HepG2 (cell line): ENCODE measurements around the gene FAM174B. TPM values are rescaled to one million over a fixed set of nuclear protein-coding genes. Genes with fewer than 3 reads are reported as not detected.

Experiments used
- ATAC-seq: fragments of 200-7000 bp; cut with Tn5 transposase; 3 replicates; pipeline ENCODE4 v1.9.1; 2020; ENCODE audit warnings: mild to moderate bottlenecking, moderate library complexity
- BruUV-seq: library from RNA; stranded (reverse); fragments of 400-500 nt; replicated peaks from 2 replicates; lab custom pipeline; 2021; lab: Mats Ljungman, UMichigan
- CTCF ChIA-PET: fragments of 300-600 bp; formaldehyde crosslinking; extraction: SDS; loops from one replicate; lab custom pipeline; 2021; ENCODE audit warnings: low total read pairs, inconsistent platforms, low intra/inter-chr PET ratio; lab: Yijun Ruan, JAX
- POLR2A ChIA-PET: fragments of 350-600 bp; sonication (Branson Sonifier 250); formaldehyde crosslinking; loops from one replicate; lab custom pipeline; 2020; ENCODE audit warnings: antibody characterized with exemption, inconsistent platforms; lab: Yijun Ruan, JAX
- DNase-seq: peaks from one replicate; pipeline ENCODE4 v3.0.0-alpha.2; 2015; ENCODE audit warnings: low spot score
- FAIRE-seq: peaks from 3 replicates; lab custom pipeline; 2011; peaks lifted over from hg19 to GRCh38; lab: Jason Lieb, UNC
- H2AFZ ChIP-seq: one replicate; pipeline ENCODE4 v1.6.1; 2011; ENCODE audit warnings: low read length, inconsistent platforms
- H3K27ac ChIP-seq: fragments of 300-600 bp; 3 replicates; pipeline ENCODE4 v1.8.0; 2011; ENCODE audit warnings: mixed run types, mild to moderate bottlenecking, mixed read lengths, low read length, inconsistent platforms; ENCODE audit not compliant: insufficient read depth; ENCODE audit errors: extremely low read length
- H3K27me3 ChIP-seq, 2 experiments: fragments of 200-600 bp in 1 of 2; 2 replicates in 1 of 2; 3 replicates in 1 of 2; pipeline versions ENCODE4 v1.6.0 to v1.8.0; 2011; ENCODE audit warnings: low read length in 2 of 2, mild to moderate bottlenecking in 2 of 2, moderate library complexity in 2 of 2, inconsistent platforms in 1 of 2; ENCODE audit not compliant: insufficient read depth in 2 of 2, control insufficient read depth in 1 of 2
- H3K36me3 ChIP-seq, 2 experiments: fragments of 200-600 bp in 1 of 2; replicated peaks in 1 of 2; 2 replicates in 1 of 2; 3 replicates in 1 of 2; pipeline versions ENCODE4 v1.5.1 to v1.8.0; 2011; ENCODE audit warnings: low read length in 2 of 2, inconsistent platforms in 1 of 2; ENCODE audit not compliant: insufficient read depth in 2 of 2, control insufficient read depth in 1 of 2
- H3K4me1 ChIP-seq: 2 replicates; pipeline ENCODE4 v1.5.1; 2012; ENCODE audit warnings: low read length, inconsistent platforms; ENCODE audit not compliant: insufficient read depth
- H3K4me2 ChIP-seq: 2 replicates; pipeline ENCODE4 v1.6.0; 2011; ENCODE audit warnings: low read depth, low read length, inconsistent platforms
- H3K4me3 ChIP-seq, 3 experiments: fragments of 200-600 bp in 1 of 3; sonication (generic), shearing (Covaris generic) in 1 of 3; replicated peaks in 1 of 3; 2 replicates each; pipeline ENCODE4 v1.5.1; 2011 to 2016; ENCODE audit warnings: low read length in 3 of 3, inconsistent platforms in 2 of 3, low read depth in 2 of 3, mild to moderate bottlenecking in 2 of 3, control low read depth in 1 of 3, mixed read lengths in 1 of 3; ENCODE audit not compliant: insufficient read depth in 1 of 3
- H3K79me2 ChIP-seq: one replicate; pipeline ENCODE4 v1.6.1; 2011; ENCODE audit warnings: low read length, inconsistent platforms; ENCODE audit not compliant: insufficient read depth
- H3K9ac ChIP-seq: 2 replicates; pipeline ENCODE4 v1.6.0; 2011; ENCODE audit warnings: mild to moderate bottlenecking, low read depth, low read length, inconsistent platforms; ENCODE audit not compliant: insufficient read depth
- H3K9me3 ChIP-seq: 2 replicates; pipeline ENCODE4 v1.5.1; 2012; ENCODE audit warnings: mild to moderate bottlenecking, low read length
- H4K20me1 ChIP-seq: 2 replicates; pipeline ENCODE4 v1.6.0; 2011; ENCODE audit warnings: inconsistent platforms, mild to moderate bottlenecking, low read length, moderate library complexity; ENCODE audit not compliant: insufficient read depth
- SMAD9 ChIP-seq: sonication (generic); formaldehyde crosslinking; IDR thresholded peaks from 2 replicates; pipeline ENCODE4 v1.5.1; 2020; ENCODE audit warnings: mild to moderate bottlenecking, missing genetic modification reagents
- ZZZ3 ChIP-seq: sonication (generic); formaldehyde crosslinking; IDR thresholded peaks from 2 replicates; pipeline ENCODE4 v1.4.0; 2020; ENCODE audit warnings: missing genetic modification reagents, mild to moderate bottlenecking, borderline replicate concordance
- WGBS: methylation state at CpG from one replicate; pipeline ENCODE4 v1.1.6; 2017; ENCODE audit warnings: low lambda C conversion rate; 5-methylcytosine and 5-hydroxymethylcytosine counted together
- in situ Hi-C: cut with HindIII; loops from 2 replicates; pipeline ENCODE4 v1.10.0; 2017; ENCODE audit warnings: low pct_unique_long_range_greater_than_20kb; ENCODE audit not compliant: extremely low pct_ligation_motif_present
- intact Hi-C: fragments of 100-400 bp; cut with micrococcal nuclease; formaldehyde crosslinking; loops from one replicate; pipeline ENCODE4 v1.10.0; 2022; ENCODE audit not compliant: unreplicated experiment
- polyA plus RNA-seq, 8 experiments: library from polyadenylated mRNA; depleted of rRNA in 3 of 8; stranded (reverse) in 7 of 8; unstranded in 1 of 8; fragments of >200 nt; fragmentation: Illumina TruSeq in 4 of 8; extraction: Trizol in 4 of 8; gene quantifications; 2 replicates each; pipeline versions ENCODE4 v1.2.1 to v1.2.3, GENCODE V29; 2011 to 2016; ENCODE audit warnings: low read depth in 4 of 8, missing spikeins in 1 of 8, mixed read lengths in 1 of 8; ENCODE audit not compliant: insufficient read depth in 1 of 8
- total RNA-seq, 5 experiments: library from RNA; depleted of rRNA; stranded (reverse); fragments of >200 nt; fragmentation: Illumina TruSeq; extraction: Trizol; gene quantifications; 2 replicates each; pipeline ENCODE4 v1.2.3, GENCODE V29; 2016; ENCODE audit warnings: low read depth in 1 of 5
- TF ChIP-seq, protein P1 (sequence below): sonication (generic); formaldehyde crosslinking; IDR thresholded peaks from 2 replicates; pipeline ENCODE4 v1.5.0; 2020; ENCODE audit warnings: mild to moderate bottlenecking, missing genetic modification reagents, moderate library complexity
- TF ChIP-seq, protein P2 (sequence below): fragments of 450-650 bp; IDR thresholded peaks from 2 replicates; pipeline ENCODE4 v1.6.1; 2016

FAM174B gene
- total and polyA plus RNA-seq, 2 of the 13 experiments (the other 11 are each of a cell fraction or from before 2014, with no cell fraction given) = 0.90 to 2.1 TPM

- no peak overlapping the region for H2AFZ ChIP-seq
- H4K20me1 ChIP-seq = no peaks in the 10 kb centered on the region
- in situ Hi-C loops = no loop called here
- H3K27ac ChIP-seq = no peak overlapping the region
- ChIA-PET CTCF (no interaction called here), POLR2A (no interaction called here)
- no peak overlapping the region for H3K9ac ChIP-seq
- no peaks in the 10 kb centered on the region for H3K9me3 ChIP-seq
- FAIRE-seq = no peak
- H3K27me3 ChIP-seq = 0 out of 5 replicates have a peak, but pooled peaks cover 0 to 8% of the 10 kb centered on the region in 2 experiments
- 0 out of 3 replicates have a peak, but pooled peaks have one; percentile 43 for ATAC-seq
- H3K4me2 ChIP-seq = no peak overlapping the region
- no TSS peak for BruUV-seq
- DNase-seq = no peak
- H3K4me1 ChIP-seq = no peaks in the 10 kb centered on the region
- no peaks in the 10 kb centered on the region for H3K79me2 ChIP-seq
- intact Hi-C loops = no loop called here
- H3K4me3 ChIP-seq = no peak overlapping the region
- no peaks in the 10 kb centered on the region for H3K36me3 ChIP-seq
- WGBS = 40% methylated on average over 11 of the region's 11 CpGs
- no peak for TF ChIP-seq SMAD9 (CRISPR knock-in tag)
- TF ChIP-seq, protein P1, sequence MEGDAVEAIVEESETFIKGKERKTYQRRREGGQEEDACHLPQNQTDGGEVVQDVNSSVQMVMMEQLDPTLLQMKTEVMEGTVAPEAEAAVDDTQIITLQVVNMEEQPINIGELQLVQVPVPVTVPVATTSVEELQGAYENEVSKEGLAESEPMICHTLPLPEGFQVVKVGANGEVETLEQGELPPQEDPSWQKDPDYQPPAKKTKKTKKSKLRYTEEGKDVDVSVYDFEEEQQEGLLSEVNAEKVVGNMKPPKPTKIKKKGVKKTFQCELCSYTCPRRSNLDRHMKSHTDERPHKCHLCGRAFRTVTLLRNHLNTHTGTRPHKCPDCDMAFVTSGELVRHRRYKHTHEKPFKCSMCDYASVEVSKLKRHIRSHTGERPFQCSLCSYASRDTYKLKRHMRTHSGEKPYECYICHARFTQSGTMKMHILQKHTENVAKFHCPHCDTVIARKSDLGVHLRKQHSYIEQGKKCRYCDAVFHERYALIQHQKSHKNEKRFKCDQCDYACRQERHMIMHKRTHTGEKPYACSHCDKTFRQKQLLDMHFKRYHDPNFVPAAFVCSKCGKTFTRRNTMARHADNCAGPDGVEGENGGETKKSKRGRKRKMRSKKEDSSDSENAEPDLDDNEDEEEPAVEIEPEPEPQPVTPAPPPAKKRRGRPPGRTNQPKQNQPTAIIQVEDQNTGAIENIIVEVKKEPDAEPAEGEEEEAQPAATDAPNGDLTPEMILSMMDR (CRISPR knock-in tag) = 0 out of 2 replicates have a peak, but pooled peaks have one; percentile 12
Observed at GRCh38 chr15:92631721-92632120, 23.9 kb downstream of the FAM174B start.

GRCh38 chr15:92629975-92630626 lies 25.5 kb downstream of the FAM174B start:
- Histone ChIP-seq H3K79me2 (no peaks in the 10 kb centered on the region), H2AFZ (no peak overlapping the region), H3K9ac (no peak overlapping the region), H3K9me3 (no peaks in the 10 kb centered on the region), H4K20me1 (no peaks in the 10 kb centered on the region), H3K27ac (no peak overlapping the region), H3K27me3 (0 out of 5 replicates have a peak, but pooled peaks cover 0 to 8% of the 10 kb centered on the region in 2 experiments), H3K4me2 (no peak overlapping the region), H3K4me1 (no peaks in the 10 kb centered on the region), H3K36me3 (no peaks in the 10 kb centered on the region), H3K4me3 (no peak overlapping the region)
- no peak for DNase-seq
- TF ChIP-seq, protein P2, sequence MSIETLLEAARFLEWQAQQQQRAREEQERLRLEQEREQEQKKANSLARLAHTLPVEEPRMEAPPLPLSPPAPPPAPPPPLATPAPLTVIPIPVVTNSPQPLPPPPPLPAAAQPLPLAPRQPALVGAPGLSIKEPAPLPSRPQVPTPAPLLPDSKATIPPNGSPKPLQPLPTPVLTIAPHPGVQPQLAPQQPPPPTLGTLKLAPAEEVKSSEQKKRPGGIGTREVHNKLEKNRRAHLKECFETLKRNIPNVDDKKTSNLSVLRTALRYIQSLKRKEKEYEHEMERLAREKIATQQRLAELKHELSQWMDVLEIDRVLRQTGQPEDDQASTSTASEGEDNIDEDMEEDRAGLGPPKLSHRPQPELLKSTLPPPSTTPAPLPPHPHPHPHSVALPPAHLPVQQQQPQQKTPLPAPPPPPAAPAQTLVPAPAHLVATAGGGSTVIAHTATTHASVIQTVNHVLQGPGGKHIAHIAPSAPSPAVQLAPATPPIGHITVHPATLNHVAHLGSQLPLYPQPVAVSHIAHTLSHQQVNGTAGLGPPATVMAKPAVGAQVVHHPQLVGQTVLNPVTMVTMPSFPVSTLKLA = peak; percentile 59
- no peak for TF ChIP-seq ZZZ3
- CTCF ChIA-PET = no interaction called here
- POLR2A ChIA-PET = no interaction called here
- BruUV-seq = no TSS peak
- no peak for FAIRE-seq
- WGBS = 57% methylated on average over 10 of the region's 11 CpGs
- intact Hi-C loops (no loop called here), in situ Hi-C loops (no loop called here)
- no peak for ATAC-seq
